Kidney tubule cell (primary cell): ENCODE data around the gene S1PR2.
A peak's percentile ranks its signal among the peaks of the same experiment; 100 is the strongest.
"Not testable (repeated sequence)": the region's sequence is repeated elsewhere in the genome, so short reads cannot be mapped to it uniquely, and the experiment has no call there.

ENCODE experiments used
- DNase-seq: peaks from one replicate; pipeline ENCODE4 v3.0.0-alpha.2; 2018; ENCODE audit warnings: low spot score

Gene S1PR2

DNA sequence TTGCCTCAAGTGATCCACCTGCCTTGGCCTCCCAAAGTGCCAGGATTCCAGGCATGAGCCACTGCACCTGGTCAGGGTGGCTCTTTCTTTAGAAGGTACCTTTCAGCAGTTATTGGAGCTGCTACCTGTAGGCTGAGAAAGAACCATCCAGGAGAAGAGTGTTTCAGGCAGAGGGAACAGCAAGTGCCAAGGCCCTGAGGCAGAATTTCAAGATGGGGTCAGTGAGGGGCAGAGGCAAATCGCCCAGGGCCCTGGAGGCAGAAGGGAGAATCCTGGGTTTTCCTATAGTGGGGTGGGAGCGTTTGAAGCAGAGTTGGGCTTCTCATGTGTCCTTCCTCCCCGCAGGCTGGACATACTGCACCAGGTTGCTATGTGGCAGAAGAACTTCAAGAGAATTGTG is 23.1 kb upstream of the S1PR2 start:
- DNase-seq: no peak

DNA sequence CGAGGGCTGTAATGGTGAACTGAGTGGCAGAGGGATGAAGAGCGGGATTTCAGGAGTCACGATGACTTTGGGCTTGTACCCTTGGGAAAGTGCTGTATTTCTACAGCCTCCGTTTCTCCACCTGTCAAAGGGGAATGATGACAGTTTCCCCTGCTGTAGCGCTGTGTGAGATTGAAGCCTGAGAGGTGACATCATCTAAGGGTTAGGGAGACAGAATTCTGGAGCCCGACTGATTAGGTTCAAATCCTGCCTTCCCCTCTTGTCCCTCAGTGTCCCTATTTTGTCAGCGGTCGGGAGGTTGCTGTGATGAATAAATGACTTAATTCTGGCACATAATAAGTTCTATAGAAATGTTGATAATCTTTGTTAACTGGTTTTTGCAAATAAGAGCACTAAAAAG is 21.6 kb upstream of the S1PR2 start:
- no peak for DNase-seq

DNA sequence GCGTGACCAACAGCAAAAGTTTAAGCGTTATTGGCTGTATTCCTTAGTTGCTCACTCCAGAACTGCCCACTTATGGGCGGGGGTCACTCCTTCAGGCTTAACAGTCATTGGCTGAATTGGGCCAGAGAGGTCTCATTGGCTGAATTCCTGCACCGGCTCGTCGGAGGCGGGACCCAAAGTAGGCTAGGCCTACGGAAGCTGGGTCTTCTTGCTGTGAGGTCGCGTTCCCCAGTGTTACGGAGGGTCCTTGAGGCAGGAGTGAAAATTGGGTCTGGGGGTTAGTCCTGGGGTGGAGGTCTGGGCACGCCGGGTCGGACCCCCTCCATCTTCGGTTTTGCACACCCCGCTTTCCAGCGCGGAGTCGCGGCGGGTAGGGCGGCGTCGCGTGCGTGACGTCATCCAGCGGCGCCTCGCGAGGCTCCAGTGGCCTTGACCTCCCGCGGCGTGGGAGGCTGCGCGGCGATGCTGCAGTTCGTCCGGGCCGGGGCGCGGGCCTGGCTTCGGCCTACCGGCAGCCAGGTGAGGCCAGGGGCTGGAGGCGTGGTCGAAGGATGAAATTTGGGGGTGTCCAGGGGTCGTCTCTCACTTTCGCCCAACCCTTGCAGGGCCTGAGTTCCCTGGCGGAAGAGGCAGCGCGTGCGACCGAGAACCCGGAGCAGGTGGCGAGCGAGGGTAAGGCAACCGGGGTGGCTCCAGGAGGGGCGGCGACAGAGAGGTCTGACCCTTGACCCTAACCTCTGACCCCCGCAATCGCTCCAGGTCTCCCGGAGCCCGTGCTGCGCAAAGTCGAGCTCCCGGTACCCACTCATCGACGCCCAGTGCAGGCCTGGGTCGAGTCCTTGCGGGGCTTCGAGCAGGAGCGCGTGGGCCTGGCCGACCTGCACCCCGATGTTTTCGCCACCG is 20.9 kb upstream of the S1PR2 start, which contains the start of gene MRPL4:
TSS of gene MRPL4 (plus strand) at position 423 of the 903 bp plus-strand sequence. CDS start at position 463, 40 bp downstream.
- peak; percentile 98 for DNase-seq

DNA sequence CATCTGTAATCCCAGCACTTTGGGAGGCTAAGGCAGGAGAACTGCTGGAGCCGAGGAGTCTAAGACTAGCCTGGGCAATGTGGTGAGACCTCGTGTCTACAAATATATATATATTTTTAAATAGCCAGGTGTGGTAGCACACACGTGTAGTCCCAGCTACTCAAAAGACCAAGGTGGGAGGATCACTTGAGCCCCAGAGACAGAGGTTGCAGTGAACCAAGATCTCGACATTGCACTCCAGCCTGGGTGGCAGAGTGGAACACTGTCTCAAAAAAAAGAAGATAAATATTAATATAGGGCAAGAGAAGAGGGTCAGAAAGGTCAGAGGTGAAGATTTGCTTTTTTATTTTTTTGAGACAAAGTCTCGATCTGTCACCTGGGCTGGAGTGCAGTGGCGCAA is 15.4 kb upstream of the S1PR2 start:
- no peak for DNase-seq

DNA sequence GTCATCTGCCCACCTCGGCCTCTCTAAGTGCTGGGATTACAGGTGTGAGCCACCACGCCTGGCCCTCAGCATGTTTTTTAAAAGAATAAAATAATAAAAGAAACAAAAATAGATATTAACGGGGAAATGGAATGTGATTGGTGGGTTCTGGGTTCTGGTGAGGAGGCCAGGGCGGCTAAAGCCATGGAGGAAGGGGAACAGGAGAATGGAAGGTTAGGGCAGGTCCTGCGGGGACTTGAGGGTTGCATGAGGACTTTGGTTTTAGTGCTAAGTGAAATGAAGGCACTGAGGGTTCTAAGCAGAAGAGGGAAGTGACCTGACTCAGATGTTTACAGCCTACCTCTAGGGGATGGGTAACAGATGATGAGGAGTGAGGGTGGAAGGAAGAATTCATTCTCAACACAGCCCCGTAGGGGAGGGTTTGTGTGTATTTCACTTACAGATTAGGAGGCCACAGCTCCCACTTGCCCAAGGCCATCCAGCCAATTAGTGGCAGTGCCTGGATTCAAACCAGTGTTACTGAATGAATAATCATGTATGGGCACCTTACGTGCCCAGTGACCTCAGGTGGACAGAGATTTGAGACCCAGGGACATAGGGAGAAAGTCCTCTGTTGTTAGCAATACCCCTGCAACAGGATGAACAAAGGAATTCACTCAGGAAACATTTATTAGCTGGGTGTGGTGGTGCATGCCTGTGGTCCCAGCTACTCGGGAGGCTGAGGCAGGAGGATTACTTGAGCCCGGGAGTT is 14.2 kb upstream of the S1PR2 start:
- no peak for DNase-seq

DNA sequence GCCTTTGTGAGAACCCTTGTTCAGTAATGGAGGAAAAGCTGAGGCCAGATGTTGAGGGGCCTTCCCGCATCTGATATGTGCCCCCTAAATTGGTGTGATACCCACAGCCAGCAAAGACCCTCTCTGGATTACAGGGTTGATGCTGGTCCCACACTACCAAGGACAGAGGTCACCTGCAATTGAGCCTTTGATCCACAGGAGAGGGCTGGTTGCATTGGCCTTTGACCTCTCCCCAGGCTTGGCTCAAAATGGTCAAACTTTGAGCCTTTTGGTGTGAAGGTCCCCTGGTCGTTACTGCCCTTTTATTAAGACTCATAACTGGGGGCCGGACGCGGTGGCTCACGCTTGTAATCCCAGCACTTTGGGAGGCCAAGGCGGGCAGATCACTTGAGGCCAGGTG is 12.5 kb upstream of the S1PR2 start:
- no peak for DNase-seq

DNA sequence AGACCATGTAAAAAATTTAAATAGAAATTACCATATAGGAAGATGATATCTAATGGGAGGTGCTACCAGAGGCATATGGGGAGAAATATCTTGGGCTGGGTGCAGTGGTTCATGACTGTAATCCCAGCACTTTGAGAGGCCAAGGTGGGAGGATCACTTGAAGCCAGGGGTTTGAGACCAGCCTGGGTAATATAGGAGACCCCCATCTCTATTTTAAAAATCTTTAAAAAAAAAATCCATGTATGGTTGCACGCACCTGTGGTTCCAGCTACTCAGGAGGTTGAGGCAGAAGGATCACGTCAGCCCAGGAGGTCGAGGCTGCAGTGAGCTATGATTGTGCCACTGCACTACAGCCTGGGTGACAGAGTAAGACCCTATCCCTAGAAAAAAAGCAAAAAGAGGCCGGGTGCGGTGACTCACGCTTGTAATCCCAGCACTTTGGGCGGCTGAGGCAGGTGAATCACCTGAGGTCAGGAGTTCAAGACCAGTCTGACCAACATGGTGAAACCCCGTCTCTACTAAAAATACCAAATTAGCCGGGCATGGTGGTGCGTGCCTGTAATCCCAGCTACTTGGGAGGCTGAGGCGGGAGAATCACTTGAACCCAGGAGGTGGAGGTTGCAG is 10.8 kb upstream of the S1PR2 start:
- DNase-seq: not testable (repeated sequence)

DNA sequence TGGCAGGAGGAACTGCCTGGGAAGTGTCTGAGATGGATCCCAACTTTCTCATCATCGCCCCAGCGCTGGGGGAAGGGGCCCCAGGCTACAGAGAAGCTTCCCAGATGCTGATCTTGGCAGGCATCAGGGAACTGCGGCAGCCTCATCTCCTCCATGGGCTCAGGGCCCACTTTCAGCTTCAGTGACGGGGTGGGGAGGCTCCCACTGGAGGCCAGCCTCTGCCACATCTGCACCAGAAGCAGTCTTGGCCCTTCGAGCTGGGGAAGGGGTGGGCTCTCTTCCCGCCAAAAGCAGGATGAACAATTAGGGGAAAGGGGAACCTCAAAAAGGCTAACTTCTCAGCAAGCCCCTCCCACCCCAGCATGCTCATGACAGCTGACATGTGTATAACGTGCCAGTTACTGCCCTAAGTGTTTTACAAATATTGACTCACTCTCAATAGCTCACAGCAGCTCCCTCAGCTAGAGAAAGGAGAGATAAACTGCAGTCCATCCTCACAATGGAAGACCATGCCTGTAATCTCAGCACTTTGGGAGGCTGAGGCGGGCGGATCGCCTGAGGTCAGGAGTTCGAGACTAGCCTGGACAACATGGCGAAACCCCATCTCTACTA is 7.1 kb upstream of the S1PR2 start:
- no peak for DNase-seq

DNA sequence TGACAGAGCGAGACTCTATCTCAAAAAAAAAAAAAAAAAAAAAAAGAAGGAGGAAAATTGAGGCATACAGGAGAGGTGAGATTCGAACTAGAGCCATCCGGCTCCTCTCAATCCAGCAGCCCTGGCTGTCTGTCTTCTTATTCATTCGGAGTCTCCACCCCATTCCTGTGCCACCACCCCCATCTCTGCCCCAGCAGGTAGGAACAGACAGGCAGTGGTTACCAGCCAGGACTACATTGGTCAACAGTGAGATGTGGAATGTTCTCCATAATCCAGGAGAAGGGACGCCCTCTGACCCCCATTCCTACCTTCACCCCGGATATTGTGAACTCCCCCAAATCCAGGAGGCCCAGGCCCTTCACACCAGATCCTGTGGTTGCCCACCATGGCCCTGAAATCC is 6.6 kb upstream of the S1PR2 start:
- no peak for DNase-seq

DNA sequence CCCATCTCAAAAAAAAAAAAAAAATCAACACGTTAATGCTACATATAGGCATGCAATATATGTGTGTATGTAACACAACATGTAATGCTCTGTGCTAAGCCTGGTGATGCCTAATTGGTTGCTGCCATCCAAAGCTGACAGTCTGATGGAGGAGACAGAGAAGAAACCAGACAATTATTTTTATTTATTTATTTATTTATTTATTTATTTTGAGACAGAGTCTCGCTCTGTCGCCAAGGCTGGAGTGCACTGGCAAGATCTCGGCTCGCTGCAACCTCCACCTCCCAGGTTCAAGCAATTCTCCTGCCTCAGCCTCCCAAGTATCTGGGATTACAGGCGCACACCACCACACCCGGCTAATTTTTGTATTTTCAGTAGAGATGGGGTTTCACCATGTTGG is 4.3 kb upstream of the S1PR2 start:
- DNase-seq: not testable (repeated sequence)

DNA sequence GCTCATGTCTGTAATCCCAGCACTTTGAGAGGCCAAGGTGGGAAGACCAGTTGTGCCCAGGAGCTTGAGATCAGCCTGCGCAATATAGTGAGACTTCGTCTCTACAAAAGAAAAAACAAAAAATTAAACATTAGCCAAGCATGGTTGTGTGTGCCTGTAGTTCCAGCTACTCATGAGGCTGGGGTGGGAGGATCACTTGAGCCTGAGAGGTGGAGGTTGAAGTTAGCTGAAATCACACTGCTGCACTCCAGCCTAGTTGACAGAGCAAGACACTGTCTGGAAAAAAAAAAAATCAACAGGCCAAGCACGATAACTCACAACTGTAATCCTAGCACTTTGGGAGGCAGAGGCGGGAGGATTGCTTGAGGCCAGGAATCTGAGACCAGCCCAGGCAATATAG is 3.9 kb upstream of the S1PR2 start:
- DNase-seq: no peak

DNA sequence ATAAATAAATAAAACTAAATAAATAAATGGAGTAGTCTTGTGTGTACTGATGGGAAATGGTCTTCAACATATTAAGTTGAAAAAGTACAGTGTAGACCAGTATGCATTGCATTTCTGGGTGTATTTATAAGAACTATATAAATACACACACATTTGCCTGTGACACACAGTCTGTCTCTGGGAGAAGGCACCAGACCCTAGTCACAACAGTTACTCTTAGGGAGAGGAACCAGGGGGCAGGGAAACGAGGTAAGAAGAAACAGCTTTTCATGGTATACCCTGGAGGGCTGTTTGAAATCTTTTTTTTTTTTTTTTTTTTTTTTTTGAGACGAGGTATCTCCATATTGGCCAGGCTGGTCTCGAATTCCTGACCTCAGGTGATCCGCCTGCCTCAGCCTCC is 2.8 kb upstream of the S1PR2 start:
- DNase-seq: no peak

DNA sequence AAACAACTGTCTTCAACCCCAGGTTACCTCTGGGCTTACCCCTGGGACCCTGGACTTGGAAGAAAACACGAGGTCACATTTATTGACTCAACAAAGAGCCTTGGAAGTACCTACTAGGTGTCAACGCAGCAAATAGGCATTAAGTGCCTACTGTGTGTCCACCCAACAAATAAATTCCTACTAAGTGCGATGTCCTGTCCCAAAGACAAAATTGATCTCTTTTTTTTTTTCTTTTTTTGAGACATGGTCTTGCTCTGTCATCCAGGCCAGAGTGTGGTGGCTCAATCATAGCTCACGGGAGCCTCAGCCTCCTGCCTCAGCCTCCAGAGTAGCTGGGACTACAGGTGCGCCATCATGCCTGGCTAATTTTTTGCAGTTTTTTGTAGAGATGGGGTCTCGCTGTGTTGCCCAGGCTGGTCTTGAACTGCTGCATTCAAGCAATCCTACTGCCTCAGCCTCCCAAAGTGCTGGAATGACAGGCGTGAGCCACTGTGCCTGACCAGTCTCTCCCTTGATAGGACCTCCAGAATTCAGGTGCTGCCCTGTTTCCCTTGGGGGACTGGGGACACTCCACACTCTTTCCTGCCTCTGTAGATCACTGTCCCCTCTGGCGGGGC is 589 bp upstream of the S1PR2 start:
- DNase-seq: no peak

DNA sequence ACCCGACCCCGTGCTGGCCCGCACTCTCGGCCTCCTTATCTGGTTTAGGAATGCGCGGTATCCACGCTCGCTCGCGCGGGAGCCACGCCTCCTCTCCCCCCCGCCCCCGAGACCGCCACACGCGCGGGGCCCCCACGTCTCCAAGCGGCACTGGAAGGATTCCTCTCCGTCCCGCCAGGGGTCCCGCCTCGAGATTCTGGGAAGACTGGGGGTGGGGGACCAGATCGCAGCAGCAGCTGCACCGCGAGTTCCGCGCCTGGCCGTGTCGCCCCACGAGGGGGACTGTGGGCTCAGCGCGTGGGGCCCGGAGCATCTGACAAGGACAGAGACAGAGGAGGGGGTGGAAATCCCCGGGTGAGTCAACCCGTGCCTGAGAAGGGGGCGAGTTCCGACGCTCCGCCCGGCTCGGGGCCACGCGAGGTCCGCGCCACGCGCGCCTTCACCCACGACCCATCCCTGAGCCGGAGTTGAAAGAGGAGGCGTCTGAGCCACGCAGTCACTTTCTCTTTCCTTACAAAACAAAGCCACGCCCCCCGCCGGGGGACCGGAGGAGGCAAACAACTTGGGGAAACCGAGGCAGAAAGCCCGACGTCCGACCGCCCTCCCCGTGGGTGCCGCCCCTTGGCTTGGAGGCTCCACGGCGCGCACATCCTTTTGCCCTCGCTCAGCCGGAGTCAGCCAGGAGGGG is 814 bp downstream of the S1PR2 start:
- DNase-seq: no peak

DNA sequence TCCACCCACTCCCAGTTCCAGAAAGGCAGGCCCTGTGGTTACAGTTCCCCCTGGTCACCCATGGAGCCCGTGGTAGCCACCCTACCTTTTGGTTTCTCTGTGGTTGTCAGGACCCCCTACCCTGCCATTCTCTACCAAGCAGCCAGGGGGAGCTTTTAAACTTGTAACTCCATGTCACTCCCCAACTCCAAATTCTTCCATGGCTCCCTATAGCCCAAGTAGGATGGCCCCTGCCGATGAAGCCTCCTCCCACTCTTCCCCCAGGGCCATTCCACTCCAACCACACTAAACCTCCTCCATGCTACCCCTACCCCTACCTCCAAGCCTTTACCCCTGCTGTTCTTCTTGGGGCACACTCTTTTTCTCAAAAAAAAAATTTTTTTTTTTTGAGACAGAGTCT is 2.2 kb downstream of the S1PR2 start:
- no peak for DNase-seq

DNA sequence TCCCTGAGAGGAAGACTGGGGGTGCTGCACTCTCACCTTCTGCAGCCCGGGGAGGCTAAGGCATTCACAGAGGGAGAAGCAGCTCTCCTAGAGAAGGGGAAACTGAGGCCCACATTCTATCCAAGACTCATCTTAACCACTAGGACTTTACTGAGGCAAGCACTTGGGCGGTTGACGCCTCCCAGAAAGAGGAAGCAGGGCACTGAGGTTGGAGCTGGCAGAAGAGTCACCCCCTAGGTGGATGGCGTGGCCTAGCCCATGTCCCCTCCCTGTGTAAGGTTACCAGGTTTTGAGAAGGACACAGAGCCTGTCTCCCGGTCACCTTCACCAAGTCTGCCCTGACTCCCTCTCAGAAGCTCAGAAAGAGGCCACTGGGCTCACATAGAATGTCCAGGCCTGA is 2.7 kb downstream of the S1PR2 start:
- no peak for DNase-seq

DNA sequence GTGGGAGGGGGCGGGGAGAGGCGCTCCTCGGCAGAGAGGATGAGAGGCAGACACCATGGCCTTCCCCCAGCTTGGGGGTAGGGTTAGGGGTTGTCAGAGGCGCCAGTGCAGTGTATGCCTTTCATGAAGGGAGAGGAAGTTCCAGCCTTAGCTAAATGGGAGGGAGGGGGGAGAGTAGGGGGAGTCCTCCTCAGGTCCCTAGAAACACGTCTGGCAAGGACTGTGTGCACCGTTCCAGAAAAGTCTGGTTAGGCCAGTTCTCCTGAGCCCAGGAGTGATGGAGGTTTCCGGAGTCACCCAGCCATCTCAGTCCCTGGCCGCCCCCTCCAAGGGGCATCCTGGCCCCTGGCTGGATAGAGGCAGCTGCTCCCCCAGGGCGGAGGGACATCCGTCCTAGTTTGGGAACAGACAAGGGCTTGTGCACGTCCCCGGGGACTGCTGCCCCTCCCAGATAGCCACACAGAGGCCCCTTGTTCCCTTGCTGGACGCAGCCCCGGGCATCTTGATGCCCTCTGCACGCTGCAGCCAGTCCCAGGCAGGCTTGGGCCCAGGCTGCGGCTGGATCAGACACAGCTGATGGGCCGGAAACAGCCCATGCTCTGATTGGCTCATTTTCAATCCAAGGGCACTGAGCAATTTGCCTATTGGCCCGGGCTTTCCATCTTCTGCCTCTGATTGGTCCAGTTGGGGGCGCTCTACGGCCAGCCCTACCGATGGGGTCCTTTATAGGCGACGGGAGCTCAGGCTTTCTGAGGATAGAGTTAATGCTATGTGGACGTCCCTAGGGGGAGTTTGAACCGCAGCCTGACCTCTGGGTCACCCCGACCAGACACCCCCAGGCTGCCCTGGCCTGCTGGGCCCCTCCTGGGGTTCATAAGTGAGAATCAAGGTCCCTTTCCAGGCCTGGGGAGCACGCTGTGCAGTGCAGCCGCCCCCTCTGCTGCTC is 3.8 kb downstream of the S1PR2 start:
- no peak for DNase-seq

DNA sequence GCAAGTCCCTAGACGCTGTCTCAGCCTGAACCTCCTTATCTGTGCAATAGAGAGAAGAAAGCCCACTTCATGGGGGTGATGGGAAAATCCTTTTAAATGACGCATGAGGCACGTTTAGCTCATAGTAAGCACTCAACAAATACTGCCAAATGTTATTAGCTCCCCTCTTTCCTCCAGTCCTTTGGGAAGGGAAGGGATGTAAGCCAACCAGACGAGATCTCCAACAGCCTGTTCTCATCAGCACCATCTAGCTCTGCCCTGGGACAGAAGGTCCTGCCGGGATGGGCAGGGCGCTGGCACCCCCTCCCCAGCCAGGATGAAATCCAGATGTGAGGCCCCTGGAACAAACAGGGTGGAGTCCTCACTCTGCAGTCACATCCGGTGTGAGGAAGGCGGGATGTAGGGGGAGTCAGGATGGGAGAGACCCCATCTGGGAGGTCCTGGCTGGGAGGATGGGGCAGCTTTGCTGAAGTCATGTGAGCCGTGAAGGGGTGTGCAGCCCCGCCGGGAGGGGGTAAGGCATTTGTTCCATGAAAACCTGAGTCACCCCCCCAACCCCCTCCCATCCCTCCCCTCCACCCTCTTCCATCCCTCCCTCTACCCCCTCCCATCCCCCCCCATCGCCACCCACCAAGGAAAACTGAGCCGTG is 4.6 kb downstream of the S1PR2 start:
- no peak for DNase-seq

DNA sequence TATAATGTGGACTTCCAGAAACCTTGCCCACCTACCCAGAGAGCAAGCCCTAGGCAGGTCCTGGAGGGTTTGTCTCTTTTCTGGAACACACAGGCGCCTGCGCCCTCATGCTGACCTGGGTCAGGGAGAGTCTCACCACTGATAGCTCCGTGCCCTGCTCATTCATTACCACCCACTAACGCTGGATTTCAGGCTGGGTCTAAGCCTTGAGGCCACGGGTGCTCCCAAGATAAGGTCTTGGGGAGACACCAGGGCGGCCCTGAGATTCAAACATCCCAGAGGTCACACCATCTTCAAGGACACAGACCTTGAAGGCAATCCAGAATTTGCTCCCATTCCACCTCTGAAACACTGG is 5.1 kb downstream of the S1PR2 start:
- DNase-seq: no peak

DNA sequence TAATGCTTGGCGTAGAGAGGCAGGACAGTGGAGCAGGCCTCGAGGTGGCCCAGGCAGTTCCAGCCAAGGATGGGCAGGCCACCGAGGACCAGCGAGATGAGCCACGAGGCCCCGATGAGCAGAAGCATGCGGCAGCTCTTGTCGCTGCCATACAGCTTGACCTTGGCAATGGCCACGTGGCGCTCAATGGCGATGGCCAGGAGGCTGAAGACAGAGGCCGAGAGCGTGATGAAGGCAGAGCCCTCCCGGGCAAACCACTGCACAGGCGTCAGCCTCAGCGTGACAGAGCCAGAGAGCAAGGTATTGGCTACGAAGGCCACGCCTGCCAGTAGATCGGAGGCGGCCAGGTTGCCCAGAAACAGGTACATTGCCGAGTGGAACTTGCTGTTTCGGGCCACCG is 6.8 kb downstream of the S1PR2 start:
- DNase-seq: no peak
